GM19099 (cell line): ENCODE measurements around the gene C11orf87.

Experiments
- POLR2A ChIP-seq: IDR thresholded peaks from 3 replicates; pipeline ENCODE4 v1.6.1; 2011; ENCODE audit warnings: low read depth; ENCODE audit not compliant: insufficient read length; ENCODE audit errors: extremely low read depth

C11orf87 gene

GRCh38 chr11:109425554-109425953, 3.6 kb downstream of the C11orf87 start:
- TF ChIP-seq POLR2A, result no peak

DNA sequence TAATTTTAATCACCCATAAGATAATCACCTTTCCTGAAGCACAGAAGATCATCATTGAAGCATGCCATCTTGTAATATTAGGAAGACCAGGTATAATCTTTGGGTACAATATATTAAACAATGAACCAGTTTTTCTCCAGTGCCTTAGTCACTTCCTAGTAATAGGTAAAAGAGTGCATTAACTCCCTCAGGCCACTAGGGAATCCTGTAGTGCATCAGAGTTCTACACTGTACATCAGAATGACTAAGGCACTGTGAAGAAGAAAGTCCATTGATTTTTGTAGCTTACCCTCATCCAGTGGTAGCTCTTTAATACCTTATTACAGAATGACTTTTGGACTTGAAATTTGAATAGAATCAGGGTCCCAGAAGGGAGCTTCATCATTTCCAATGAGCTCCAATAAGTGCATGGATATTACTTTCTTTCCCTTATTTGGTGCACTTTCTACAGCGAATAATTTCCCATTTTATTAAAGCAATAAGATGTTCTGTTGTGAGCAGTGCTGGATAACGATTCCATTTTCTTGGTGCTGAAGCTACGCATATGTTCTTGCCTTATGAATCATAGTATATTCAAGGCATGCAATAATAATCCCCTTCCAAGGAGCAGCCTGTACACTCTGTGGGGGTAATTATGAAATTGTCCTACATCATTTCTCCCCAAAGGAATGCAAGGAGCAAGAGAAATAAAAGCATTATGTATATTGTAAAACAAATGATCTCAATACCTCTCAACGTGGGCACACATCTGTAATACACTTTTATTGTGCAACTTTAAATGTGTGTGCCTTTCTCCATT, 4.7 kb downstream of the C11orf87 start:
- TF ChIP-seq POLR2A, result no peak

GRCh38 chr11:109432105-109432504, 10.1 kb downstream of the C11orf87 start:
- no peak for TF ChIP-seq POLR2A

DNA sequence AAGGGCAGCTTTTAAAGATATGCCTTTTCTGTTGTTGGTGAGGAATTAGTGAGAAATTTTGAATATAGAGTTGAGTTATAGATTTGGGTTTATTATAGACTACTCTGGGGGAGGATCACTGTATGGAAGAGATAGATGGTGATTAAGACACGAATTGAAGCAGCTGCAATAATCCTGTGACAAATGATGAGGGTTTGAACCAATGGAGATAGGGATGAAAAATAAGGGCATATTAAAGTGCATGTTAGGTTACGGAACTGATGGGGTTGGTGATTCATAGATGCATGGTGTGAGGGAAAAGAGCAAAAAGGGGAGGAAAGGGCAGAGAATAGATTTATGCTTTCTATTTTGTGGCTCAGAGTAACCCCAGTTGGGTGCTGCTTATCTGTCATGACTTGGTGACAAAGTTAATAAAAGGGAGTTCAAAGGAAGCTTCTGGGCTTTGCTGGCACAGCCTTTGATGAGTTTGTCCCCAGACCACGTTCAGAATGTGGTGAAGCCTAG, 11.8 kb downstream of the C11orf87 start:
- no peak for TF ChIP-seq POLR2A

- no peak for TF ChIP-seq POLR2A
These were observed 13.2 kb downstream of the C11orf87 start for GRCh38 chr11:109435121-109435742.

- no peak for TF ChIP-seq POLR2A
These were observed 17.7 kb downstream of the C11orf87 start for GRCh38 chr11:109439684-109440083.

DNA sequence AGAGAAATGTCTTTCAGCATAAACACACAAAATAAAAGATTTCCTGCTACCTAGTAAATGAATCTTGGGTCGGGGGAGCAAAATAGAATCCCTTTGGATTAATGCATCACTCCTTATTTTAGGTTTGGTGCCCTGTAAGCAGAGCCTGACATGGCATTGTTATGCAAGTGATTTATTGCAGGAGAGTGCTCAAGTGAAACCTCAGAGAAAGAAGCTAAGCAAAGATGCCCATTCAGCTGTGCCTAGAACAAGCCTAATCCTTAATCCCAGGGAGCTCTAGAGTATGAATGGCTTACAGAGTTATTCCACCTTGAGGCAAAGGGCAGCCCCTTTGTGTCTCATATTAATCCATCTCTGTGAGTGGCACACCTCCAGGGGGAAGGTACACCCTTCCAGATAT, 21.1 kb downstream of the C11orf87 start:
- no peak for TF ChIP-seq POLR2A

- TF ChIP-seq POLR2A, result no peak
These were observed 32.9 kb downstream of the C11orf87 start for GRCh38 chr11:109454857-109455256.
